Liver (tissue), 3 donors: ENCODE measurements around the gene SMPD4.
"Not testable (repeated sequence)": the region's sequence is repeated elsewhere in the genome, so short reads cannot be mapped to it uniquely, and the experiment has no call there.

ENCODE experiments used
- FOXA1 ChIP-seq: IDR thresholded peaks from 2 replicates; pipeline ENCODE4 v1.6.1; 2016; ENCODE audit warnings: antibody characterized with exemption
- HNF4A ChIP-seq, 2 donors: conservative IDR thresholded peaks; 2 replicates each; pipeline ENCODE4 v1.6.1; 2016; ENCODE audit warnings: antibody characterized with exemption in 2 of 2, mild to moderate bottlenecking in 2 of 2
- JUND ChIP-seq, 2 donors: IDR thresholded peaks; 2 replicates each; pipeline ENCODE4 v1.6.1; 2016; ENCODE audit warnings: antibody characterized with exemption in 2 of 2
- NR2F2 ChIP-seq: IDR thresholded peaks from 2 replicates; pipeline ENCODE4 v1.6.1; 2016; ENCODE audit warnings: antibody characterized with exemption
- RAD21 ChIP-seq, 2 donors: IDR thresholded peaks; 2 replicates each; pipeline ENCODE4 v1.6.1; 2016; ENCODE audit warnings: antibody characterized with exemption in 2 of 2, mild to moderate bottlenecking in 2 of 2
- SP1 ChIP-seq: IDR thresholded peaks from 2 replicates; pipeline ENCODE4 v1.6.1; 2018; ENCODE audit warnings: antibody characterized with exemption, mild to moderate bottlenecking
- TAF1 ChIP-seq: conservative IDR thresholded peaks from 2 replicates; pipeline ENCODE4 v1.6.1; 2016; ENCODE audit warnings: antibody characterized with exemption, mild to moderate bottlenecking
- TF ChIP-seq, protein P1 (sequence below): fragments of 150-350 bp; IDR thresholded peaks from 2 replicates; pipeline ENCODE4 v1.5.1; 2017; ENCODE audit warnings: improper control_type of control experiment, low read depth, low read length; ENCODE audit not compliant: missing input control
- TF ChIP-seq, protein P2 (sequence below): IDR thresholded peaks from 2 replicates; pipeline ENCODE4 v1.6.1; 2016; ENCODE audit warnings: antibody characterized with exemption, mild to moderate bottlenecking
- TF ChIP-seq, protein P3 (sequence below): IDR thresholded peaks from 2 replicates; pipeline ENCODE4 v1.6.1; 2016; ENCODE audit warnings: antibody characterized with exemption
- TF ChIP-seq, protein P4 (sequence below): IDR thresholded peaks from 2 replicates; pipeline ENCODE4 v1.6.1; 2016; ENCODE audit warnings: antibody characterized with exemption
- donor health status: healthy.
- donor health status: healthy.

DNA sequence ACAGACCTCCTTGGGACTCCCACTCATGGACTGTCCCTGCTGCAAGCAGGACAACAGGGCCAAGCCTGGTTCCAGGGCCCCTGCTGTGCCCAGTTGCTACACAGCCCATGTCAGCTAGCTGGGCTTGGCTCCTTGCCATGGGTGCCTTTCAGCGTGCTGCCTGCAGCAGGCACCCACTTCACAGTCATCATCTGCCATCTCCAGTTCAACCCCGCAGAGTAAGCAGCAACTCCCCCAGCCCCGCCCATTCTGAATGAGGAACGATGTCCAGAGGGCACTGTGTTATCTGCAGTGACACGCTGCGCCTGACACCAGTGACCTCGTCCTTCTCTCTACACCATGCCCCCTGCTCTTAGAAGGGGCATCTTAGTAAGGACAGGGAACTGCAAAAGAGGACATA, 21.1 kb upstream of the SMPD4 start:
- not testable (repeated sequence) for TF ChIP-seq FOXA1; SP1; RAD21 (IDR thresholded peaks at IDR 0.05); NR2F2; JUND (IDR thresholded peaks at IDR 0.05); TAF1; HNF4A (conservative IDR thresholded peaks at IDR 0.05)
- TF ChIP-seq, protein P1, sequence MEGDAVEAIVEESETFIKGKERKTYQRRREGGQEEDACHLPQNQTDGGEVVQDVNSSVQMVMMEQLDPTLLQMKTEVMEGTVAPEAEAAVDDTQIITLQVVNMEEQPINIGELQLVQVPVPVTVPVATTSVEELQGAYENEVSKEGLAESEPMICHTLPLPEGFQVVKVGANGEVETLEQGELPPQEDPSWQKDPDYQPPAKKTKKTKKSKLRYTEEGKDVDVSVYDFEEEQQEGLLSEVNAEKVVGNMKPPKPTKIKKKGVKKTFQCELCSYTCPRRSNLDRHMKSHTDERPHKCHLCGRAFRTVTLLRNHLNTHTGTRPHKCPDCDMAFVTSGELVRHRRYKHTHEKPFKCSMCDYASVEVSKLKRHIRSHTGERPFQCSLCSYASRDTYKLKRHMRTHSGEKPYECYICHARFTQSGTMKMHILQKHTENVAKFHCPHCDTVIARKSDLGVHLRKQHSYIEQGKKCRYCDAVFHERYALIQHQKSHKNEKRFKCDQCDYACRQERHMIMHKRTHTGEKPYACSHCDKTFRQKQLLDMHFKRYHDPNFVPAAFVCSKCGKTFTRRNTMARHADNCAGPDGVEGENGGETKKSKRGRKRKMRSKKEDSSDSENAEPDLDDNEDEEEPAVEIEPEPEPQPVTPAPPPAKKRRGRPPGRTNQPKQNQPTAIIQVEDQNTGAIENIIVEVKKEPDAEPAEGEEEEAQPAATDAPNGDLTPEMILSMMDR: not testable (repeated sequence)
- TF ChIP-seq, protein P2, sequence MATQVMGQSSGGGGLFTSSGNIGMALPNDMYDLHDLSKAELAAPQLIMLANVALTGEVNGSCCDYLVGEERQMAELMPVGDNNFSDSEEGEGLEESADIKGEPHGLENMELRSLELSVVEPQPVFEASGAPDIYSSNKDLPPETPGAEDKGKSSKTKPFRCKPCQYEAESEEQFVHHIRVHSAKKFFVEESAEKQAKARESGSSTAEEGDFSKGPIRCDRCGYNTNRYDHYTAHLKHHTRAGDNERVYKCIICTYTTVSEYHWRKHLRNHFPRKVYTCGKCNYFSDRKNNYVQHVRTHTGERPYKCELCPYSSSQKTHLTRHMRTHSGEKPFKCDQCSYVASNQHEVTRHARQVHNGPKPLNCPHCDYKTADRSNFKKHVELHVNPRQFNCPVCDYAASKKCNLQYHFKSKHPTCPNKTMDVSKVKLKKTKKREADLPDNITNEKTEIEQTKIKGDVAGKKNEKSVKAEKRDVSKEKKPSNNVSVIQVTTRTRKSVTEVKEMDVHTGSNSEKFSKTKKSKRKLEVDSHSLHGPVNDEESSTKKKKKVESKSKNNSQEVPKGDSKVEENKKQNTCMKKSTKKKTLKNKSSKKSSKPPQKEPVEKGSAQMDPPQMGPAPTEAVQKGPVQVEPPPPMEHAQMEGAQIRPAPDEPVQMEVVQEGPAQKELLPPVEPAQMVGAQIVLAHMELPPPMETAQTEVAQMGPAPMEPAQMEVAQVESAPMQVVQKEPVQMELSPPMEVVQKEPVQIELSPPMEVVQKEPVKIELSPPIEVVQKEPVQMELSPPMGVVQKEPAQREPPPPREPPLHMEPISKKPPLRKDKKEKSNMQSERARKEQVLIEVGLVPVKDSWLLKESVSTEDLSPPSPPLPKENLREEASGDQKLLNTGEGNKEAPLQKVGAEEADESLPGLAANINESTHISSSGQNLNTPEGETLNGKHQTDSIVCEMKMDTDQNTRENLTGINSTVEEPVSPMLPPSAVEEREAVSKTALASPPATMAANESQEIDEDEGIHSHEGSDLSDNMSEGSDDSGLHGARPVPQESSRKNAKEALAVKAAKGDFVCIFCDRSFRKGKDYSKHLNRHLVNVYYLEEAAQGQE: not testable (repeated sequence)
- TF ChIP-seq, protein P3, sequence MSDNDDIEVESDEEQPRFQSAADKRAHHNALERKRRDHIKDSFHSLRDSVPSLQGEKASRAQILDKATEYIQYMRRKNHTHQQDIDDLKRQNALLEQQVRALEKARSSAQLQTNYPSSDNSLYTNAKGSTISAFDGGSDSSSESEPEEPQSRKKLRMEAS: not testable (repeated sequence)
- TF ChIP-seq, protein P4, sequence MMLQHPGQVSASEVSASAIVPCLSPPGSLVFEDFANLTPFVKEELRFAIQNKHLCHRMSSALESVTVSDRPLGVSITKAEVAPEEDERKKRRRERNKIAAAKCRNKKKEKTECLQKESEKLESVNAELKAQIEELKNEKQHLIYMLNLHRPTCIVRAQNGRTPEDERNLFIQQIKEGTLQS: not testable (repeated sequence)
